Duodenal mucosa (tissue), 2 donors: ENCODE data around the gene GABRA5.

ENCODE experiments used
- H3K27ac ChIP-seq: one replicate; pipeline ENCODE4 v1.7.0; 2013; ENCODE audit warnings: low read depth, low read length
- H3K27me3 ChIP-seq, 2 donors: one replicate each; pipeline ENCODE4 v1.7.0; 2013; ENCODE audit warnings: low read length in 2 of 2, control low read depth in 1 of 2; ENCODE audit not compliant: insufficient read depth in 2 of 2, control insufficient read depth in 1 of 2
- H3K36me3 ChIP-seq, 2 donors: one replicate each; pipeline ENCODE4 v1.7.0; 2013; ENCODE audit warnings: low read length in 2 of 2, control low read depth in 1 of 2; ENCODE audit not compliant: insufficient read depth in 2 of 2, control insufficient read depth in 1 of 2
- H3K4me1 ChIP-seq, 2 donors: one replicate each; pipeline ENCODE4 v1.7.0; 2013; ENCODE audit warnings: low read length in 2 of 2, control low read depth in 1 of 2; ENCODE audit not compliant: insufficient read depth in 2 of 2, control insufficient read depth in 1 of 2
- H3K4me3 ChIP-seq, 2 donors: one replicate each; pipeline ENCODE4 v1.7.0; 2013; ENCODE audit warnings: low read length in 2 of 2, low read depth in 1 of 2
- H3K9ac ChIP-seq, 2 donors: one replicate each; pipeline ENCODE4 v1.7.0; 2013; ENCODE audit warnings: low read length in 2 of 2, low read depth in 1 of 2
- H3K9me3 ChIP-seq, 2 donors: one replicate each; pipeline ENCODE4 v1.7.0; 2013; ENCODE audit warnings: low read length in 2 of 2, control low read depth in 1 of 2; ENCODE audit not compliant: control insufficient read depth in 1 of 2

Gene GABRA5

GRCh38 chr15:26875476-26875850, 8.6 kb downstream of the GABRA5 start:
- no peak overlapping the region for H3K9ac ChIP-seq
- H3K27me3 ChIP-seq: no peaks in the 10 kb centered on the region
- H3K9me3 ChIP-seq: peaks cover 0 to 5% of the 10 kb centered on the region in 2 donors
- H3K4me1 ChIP-seq: no peaks in the 10 kb centered on the region
- no peak overlapping the region for H3K4me3 ChIP-seq
- H3K36me3 ChIP-seq: no peaks in the 10 kb centered on the region
- H3K27ac ChIP-seq: no peak overlapping the region

- no peak overlapping the region for H3K9ac ChIP-seq
- no peak overlapping the region for H3K4me3 ChIP-seq
- H3K36me3 ChIP-seq: no peaks in the 10 kb centered on the region
- H3K27me3 ChIP-seq: no peaks in the 10 kb centered on the region
- H3K27ac ChIP-seq: no peak overlapping the region
- H3K4me1 ChIP-seq: no peaks in the 10 kb centered on the region
- H3K9me3 ChIP-seq: peaks cover 0 to 5% of the 10 kb centered on the region in 2 donors
Observed at GRCh38 chr15:26877831-26878230, 11.0 kb downstream of the GABRA5 start.

GRCh38 chr15:26879706-26880105, 12.8 kb downstream of the GABRA5 start:
- Histone ChIP-seq H3K9me3 (peaks cover 0 to 3% of the 10 kb centered on the region in 2 donors), H3K36me3 (no peaks in the 10 kb centered on the region), H3K4me1 (no peaks in the 10 kb centered on the region), H3K9ac (no peak overlapping the region), H3K27ac (no peak overlapping the region), H3K27me3 (no peaks in the 10 kb centered on the region), H3K4me3 (no peak overlapping the region)

- Histone ChIP-seq H3K4me3 (no peak overlapping the region), H3K9ac (no peak overlapping the region), H3K27ac (no peak overlapping the region), H3K9me3 (peaks cover 0 to under 1% of the 10 kb centered on the region in 2 donors), H3K36me3 (no peaks in the 10 kb centered on the region), H3K27me3 (no peaks in the 10 kb centered on the region), H3K4me1 (no peaks in the 10 kb centered on the region)
Observed at GRCh38 chr15:26882112-26882511, 15.2 kb downstream of the GABRA5 start.

- H3K36me3 ChIP-seq: no peaks in the 10 kb centered on the region
- H3K4me3 ChIP-seq: no peak overlapping the region
- H3K9me3 ChIP-seq: no peaks in the 10 kb centered on the region
- H3K27ac ChIP-seq: no peak overlapping the region
- H3K4me1 ChIP-seq: no peaks in the 10 kb centered on the region
- no peaks in the 10 kb centered on the region for H3K27me3 ChIP-seq
- H3K9ac ChIP-seq: no peak overlapping the region
Observed at GRCh38 chr15:26882616-26883365, 15.9 kb downstream of the GABRA5 start.

- no peaks in the 10 kb centered on the region for H3K27me3 ChIP-seq
- H3K4me1 ChIP-seq: no peaks in the 10 kb centered on the region
- H3K4me3 ChIP-seq: no peak overlapping the region
- H3K36me3 ChIP-seq: no peaks in the 10 kb centered on the region
- H3K9me3 ChIP-seq: no peaks in the 10 kb centered on the region
- no peak overlapping the region for H3K9ac ChIP-seq
- no peak overlapping the region for H3K27ac ChIP-seq
Observed at GRCh38 chr15:26883466-26883865, 16.6 kb downstream of the GABRA5 start.

GRCh38 chr15:26886566-26886965, 19.7 kb downstream of the GABRA5 start:
- H3K4me1 ChIP-seq: peaks cover 0 to 2% of the 10 kb centered on the region in 2 donors
- H3K27me3 ChIP-seq: peaks cover 0 to 4% of the 10 kb centered on the region in 2 donors
- H3K36me3 ChIP-seq: no peaks in the 10 kb centered on the region
- H3K4me3 ChIP-seq: no peak overlapping the region
- H3K9me3 ChIP-seq: no peaks in the 10 kb centered on the region
- no peak overlapping the region for H3K9ac ChIP-seq
- H3K27ac ChIP-seq: no peak overlapping the region

- no peak overlapping the region for H3K4me3 ChIP-seq
- H3K9ac ChIP-seq: no peak overlapping the region
- no peaks in the 10 kb centered on the region for H3K36me3 ChIP-seq
- no peaks in the 10 kb centered on the region for H3K9me3 ChIP-seq
- H3K27me3 ChIP-seq: peaks cover under 1 to 8% of the 10 kb centered on the region in 2 donors
- H3K27ac ChIP-seq: no peak overlapping the region
- peaks cover 0 to 6% of the 10 kb centered on the region in 2 donors for H3K4me1 ChIP-seq
Observed at GRCh38 chr15:26887926-26888666, 21.2 kb downstream of the GABRA5 start.

- Histone ChIP-seq H3K27me3 (peaks cover 3 to 8% of the 10 kb centered on the region in 2 donors), H3K4me1 (peaks cover 0 to 6% of the 10 kb centered on the region in 2 donors), H3K4me3 (no peak overlapping the region), H3K9me3 (no peaks in the 10 kb centered on the region), H3K36me3 (no peaks in the 10 kb centered on the region), H3K27ac (no peak overlapping the region), H3K9ac (no peak overlapping the region)
Observed at GRCh38 chr15:26888761-26889160, 21.9 kb downstream of the GABRA5 start.

GRCh38 chr15:26889298-26889898, 22.5 kb downstream of the GABRA5 start:
- Histone ChIP-seq H3K27me3 (peaks cover 3 to 8% of the 10 kb centered on the region in 2 donors), H3K36me3 (no peaks in the 10 kb centered on the region), H3K27ac (no peak overlapping the region), H3K9me3 (no peaks in the 10 kb centered on the region), H3K4me1 (peaks cover 0 to 6% of the 10 kb centered on the region in 2 donors), H3K9ac (no peak overlapping the region), H3K4me3 (no peak overlapping the region)
